GM19035 (cell line): Measurements from ENCODE around the gene MTMR10.
A peak's percentile ranks its signal among the peaks of the same experiment; 100 is the strongest.

Experiments
- ATAC-seq: cut with Tn5 transposase; IDR thresholded peaks from one replicate; pipeline ENCODE4 v1.9.1; 2021; ENCODE audit not compliant: unreplicated experiment

The MTMR10 gene

GRCh38 chr15:31013863-31014607 lies 22.6 kb upstream of the MTMR10 start:
- peak; percentile 71 for ATAC-seq

- ATAC-seq: no peak
Measured at GRCh38 chr15:31012455-31012854, 21.0 kb upstream of the MTMR10 start.

GRCh38 chr15:31010036-31010435 lies 18.6 kb upstream of the MTMR10 start:
- no peak for ATAC-seq

- ATAC-seq: no peak
Measured at GRCh38 chr15:31005660-31006059, 14.2 kb upstream of the MTMR10 start.

- ATAC-seq: peak; percentile 83
Measured at GRCh38 chr15:31004220-31004733, 12.8 kb upstream of the MTMR10 start.

GRCh38 chr15:31001702-31002101 lies 10.3 kb upstream of the MTMR10 start:
- ATAC-seq: no peak

GRCh38 chr15:30999729-31000128 lies 8.3 kb upstream of the MTMR10 start:
- ATAC-seq: no peak

GRCh38 chr15:30997270-30997669 lies 5.8 kb upstream of the MTMR10 start:
- ATAC-seq: no peak

GRCh38 chr15:30992249-30992864 lies 929 bp upstream of the MTMR10 start:
- no peak for ATAC-seq

- peak; percentile 18 for ATAC-seq
Measured at GRCh38 chr15:30990446-30991254, 778 bp downstream of the MTMR10 start.

- no peak for ATAC-seq
Measured at GRCh38 chr15:30990036-30990435, 1.4 kb downstream of the MTMR10 start.

- ATAC-seq: no peak
Measured at GRCh38 chr15:30985081-30985531, 6.3 kb downstream of the MTMR10 start.

GRCh38 chr15:30984542-30984941 lies 6.9 kb downstream of the MTMR10 start:
- ATAC-seq: no peak

- ATAC-seq: no peak
Measured at GRCh38 chr15:30984118-30984517, 7.3 kb downstream of the MTMR10 start.

GRCh38 chr15:30979457-30979856 lies 12.0 kb downstream of the MTMR10 start:
- ATAC-seq: no peak

GRCh38 chr15:30978328-30978727 lies 13.1 kb downstream of the MTMR10 start:
- ATAC-seq: no peak

GRCh38 chr15:30974112-30974511 lies 17.3 kb downstream of the MTMR10 start:
- ATAC-seq: no peak

- ATAC-seq: no peak
Measured at GRCh38 chr15:30973379-30973778, 18.0 kb downstream of the MTMR10 start.

GRCh38 chr15:30969724-30970123 lies 21.7 kb downstream of the MTMR10 start:
- ATAC-seq: no peak

GRCh38 chr15:30963681-30964080 lies 27.7 kb downstream of the MTMR10 start:
- no peak for ATAC-seq

- no peak for ATAC-seq
Measured at GRCh38 chr15:30962659-30963058, 28.8 kb downstream of the MTMR10 start.

- ATAC-seq: no peak
Measured at GRCh38 chr15:30962079-30962478, 29.3 kb downstream of the MTMR10 start.
